ENCODE measurements around the gene PLA2G2C.

PLA2G2C gene

DNA sequence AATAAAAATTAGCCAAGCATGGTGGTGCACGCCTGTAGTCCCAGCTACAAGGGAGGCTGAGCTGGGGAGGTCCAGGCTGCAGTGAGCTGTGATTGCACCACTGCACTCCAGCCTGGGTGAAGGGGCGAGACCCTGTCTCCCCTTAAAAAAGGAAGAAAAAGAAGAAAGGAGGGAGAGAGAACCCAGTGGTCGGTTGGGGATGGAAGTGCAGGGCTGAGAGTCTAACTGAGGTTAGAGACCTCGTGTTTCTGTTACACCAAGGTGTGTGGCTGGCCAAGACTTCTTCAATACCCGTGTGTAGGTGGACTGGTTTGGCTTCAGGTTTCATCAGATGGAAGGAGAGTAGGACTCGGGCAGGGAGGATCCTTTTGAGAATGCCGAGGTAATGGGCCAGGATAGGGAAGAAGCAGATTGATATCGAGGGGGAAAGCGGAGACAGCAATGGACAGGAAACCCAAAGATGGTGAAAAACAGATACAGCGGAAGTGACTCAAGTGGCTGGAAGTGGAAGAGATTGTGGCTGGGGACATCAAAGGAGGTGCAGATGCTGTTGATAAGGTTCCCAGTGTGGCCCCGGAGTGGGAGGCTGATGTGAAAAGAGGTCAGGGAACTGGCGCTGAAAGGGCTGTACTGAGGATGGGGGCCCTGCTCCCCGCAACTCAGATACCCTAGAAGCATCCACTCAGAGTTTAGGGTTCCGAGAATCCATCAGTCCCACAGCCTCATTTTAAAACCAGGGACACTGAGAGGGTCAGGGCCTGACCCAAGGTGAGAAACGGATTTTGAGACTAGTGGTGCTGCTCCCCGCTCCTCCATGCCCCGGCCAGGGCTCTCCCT, 1.1 kb downstream of the PLA2G2C start:
- peak; percentile 22 to 35 for DNase-seq (ENCODE audit: low read depth in 1 of 2, low spot score in 1 of 2)

DNA sequence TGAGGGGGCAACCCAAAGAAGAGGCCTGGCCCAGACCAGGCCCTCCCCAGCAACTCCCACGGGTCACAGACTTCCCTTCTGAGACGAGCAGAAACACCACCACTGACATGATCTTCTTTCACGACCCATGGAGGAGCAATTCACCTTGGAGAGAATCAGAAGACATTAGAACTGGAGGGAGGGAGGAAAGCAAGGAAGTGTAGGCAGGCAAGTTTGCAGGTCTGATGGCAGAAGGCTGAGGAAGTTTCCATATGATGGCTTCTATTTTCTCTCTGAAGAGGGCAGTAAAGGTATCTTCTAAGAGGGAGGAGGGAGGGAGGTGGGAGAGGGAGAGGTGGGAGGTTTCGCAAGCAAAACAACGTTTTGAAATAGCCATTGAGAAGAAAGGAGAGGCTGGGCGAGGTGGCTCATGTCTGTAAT, 1.8 kb downstream of the PLA2G2C start:
- no peak for DNase-seq (ENCODE audit: low read depth in 1 of 2, low spot score in 1 of 2)

DNA sequence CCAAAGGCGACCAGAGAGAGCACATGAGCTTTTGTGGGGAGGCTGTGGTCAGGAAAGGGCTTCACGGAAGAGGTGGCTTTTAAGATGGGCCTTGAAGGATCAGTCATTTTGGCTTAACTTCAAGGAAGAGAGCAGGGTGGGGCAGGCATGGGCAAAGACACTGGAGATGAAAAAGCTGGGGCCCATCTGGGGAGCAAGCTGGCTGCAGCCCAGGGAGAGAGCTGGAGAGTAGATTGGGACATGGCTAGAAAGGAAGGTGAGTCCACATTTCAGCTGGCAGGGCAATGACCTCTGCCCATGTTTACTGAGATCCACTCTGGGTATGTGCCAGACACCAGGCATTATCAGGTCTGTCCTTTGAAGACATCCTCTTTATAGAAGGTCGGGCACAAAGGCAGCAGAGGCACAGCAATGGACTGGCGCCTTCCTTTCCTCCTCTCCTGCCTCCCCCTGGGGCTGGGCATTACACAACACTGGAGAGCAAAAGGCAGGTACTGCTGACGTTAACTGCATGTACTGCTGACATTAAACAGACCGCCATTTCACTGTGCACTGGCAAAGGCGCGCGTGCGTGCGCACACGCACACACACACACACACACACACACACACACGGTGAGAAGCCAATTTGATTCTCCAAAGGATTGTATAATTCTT, 2.6 kb downstream of the PLA2G2C start:
- DNase-seq (ENCODE audit: low read depth in 1 of 2, low spot score in 1 of 2), result no peak

DNA sequence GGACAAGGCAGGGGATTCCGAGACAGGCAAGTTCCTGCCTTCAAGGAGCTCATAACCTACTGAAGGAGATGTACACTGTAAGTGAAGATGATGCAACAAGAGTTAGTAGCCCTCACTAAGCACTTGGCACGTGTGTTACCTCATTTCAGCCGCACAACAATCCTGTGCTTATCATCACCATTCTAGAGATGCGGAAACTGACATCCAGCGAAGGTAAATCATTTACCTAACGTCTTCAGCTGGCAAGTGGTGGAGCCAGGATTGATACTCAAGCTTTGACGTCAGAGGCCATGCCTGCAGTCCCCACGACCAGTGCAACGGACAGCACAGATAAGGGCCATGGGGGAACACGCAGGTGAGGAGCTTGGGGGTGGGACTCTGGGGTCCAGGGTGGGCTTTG, 3.3 kb downstream of the PLA2G2C start:
- DNase-seq (ENCODE audit: low read depth in 1 of 2, low spot score in 1 of 2), result no peak

DNA sequence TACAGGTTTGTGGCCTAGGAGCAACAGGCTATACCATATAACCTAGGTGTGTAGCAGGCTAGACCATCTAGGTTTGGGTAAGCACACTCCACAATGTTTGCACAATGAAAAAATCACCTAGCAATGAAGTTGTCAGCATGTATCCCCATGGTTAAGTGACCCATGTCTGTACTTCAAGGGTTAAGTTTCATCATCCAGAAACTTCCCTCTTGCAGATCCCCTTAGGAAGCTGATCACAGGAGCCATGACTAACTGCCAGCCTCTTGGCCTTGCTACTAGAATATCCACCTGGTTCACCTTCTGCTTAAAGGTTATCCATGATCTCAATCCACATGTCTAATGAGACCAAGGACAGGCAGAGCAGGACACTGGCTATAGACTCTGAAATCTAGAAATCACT, 3.9 kb downstream of the PLA2G2C start:
- no peak for DNase-seq (ENCODE audit: low read depth in 1 of 2, low spot score in 1 of 2)

DNA sequence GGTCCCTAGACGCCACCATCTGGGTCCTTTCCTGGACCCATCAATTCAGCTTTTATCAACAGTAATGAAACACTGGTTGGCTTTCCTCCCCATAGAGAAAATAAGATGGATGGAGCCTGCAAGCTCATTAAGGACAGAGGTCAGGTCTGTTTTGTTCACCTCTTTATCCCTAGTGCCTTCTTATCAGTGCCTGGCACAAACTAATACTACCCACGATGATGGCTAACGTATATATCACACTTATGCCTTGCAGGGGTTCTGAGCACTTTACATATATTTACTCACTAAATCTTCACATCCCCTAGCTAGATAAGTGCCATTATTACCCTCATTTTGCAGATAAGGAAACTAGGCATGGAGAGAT, 5.5 kb downstream of the PLA2G2C start:
- DNase-seq (ENCODE audit: low read depth in 1 of 2, low spot score in 1 of 2), result no peak

DNA sequence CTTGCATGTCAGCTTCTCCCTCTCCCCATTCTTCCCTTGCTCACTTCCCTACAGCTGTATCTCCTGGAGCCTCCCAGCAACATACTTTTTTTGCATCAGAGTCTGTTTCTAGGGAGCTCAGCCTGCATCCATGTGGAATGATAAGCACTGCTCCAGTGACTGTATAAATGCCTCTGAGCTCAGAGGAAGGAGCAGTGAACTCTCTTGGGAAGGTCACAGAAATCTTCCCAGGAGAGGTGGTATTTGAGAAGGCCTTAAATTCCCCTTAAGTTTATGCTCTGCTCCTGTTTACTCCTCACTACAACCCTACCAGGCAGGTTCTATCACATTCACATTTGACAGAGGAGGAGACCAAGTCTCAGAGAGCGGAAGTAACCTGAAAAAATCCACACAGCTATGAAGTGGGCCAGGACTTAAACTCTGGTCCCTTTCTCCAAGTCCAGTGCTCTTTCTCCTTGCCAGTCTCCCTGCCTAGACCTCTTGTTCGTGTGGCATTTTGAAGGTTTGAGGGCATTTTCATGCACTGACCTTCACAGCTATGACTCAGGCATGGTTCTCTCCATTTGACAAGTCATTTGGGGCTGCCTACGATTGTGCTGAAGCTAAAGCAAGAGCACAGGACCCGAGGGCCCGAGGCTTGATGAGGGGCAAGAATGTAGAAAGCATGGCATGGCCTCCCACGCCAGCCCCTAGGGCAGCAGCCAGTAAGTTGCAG, 6.0 kb downstream of the PLA2G2C start:
- no peak for DNase-seq (ENCODE audit: low read depth in 1 of 2, low spot score in 1 of 2)

DNA sequence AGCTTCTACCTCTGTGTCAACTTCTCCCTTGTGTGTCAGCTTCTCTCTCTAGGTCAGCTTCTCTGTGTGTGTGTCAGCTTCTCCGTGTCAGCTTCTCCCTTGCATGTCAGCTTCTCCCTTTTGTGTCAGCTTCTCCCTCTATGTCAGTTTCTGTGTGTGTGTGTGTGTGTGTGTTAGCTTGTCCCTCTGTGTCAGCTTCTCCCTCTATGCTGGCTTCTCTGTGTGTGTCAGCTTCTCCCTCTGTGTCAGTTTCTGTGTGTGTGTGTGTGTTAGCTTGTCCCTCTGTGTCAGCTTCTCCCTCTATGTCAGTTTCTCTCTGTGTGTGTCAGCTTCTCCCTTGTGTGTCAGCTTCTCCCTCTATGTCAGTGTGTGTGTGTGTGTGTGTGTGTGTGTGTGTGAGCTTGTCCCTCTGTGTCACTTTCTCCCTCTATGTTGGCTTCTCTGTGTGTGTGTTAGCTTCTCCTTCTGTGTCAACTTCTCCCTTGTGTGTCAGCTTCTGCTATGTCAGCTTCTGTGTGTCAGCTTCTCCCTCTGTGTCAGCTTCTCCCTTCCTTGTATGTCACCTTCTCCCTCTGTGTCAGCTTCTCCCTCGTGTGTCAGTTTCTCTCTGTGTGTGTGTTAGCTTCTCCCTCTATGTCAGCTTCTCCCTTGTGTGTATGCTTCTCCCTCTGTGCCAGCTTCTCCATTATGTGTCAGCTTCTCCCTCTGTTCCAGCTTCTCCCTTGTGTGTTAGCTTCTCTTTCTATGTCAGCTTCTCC, 6.8 kb downstream of the PLA2G2C start:
- DNase-seq (ENCODE audit: low read depth in 1 of 2, low spot score in 1 of 2), result no peak

DNA sequence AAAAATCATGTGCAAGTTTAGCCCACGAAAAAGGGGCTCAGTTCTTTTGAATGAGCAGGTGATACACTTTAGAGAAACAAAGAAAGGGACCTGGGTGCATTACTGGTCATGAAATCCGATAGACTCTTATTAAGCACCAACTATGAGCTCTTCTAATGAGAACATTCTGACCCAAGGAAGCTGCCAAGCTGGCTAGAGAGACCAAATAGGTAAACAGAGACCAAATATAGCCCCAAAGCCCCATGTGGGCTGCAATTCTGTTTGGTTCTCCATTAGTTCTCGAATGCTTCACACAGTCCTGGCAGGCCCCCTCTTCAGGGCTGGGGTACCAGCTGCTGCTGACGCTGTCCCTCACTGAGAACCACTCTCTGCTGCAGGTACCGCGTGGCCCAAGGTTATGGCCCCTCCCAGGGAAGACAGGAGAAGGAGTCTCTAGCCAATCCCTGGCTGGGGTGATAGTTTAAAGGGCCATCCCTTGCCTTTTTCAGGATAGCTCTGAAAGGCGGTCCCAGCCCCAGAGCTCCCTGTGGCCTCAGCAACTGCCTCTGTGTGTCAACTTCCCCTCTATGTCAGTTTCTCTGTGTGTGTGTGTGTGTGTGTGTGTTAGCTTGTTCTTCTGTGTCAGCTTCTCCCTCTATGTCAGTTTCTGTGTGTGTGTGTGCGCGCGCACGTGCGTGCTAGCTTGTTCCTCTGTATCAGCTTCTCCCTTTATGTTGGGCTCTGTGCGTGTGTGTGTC, 7.5 kb downstream of the PLA2G2C start:
- DNase-seq (ENCODE audit: low read depth in 1 of 2, low spot score in 1 of 2), result no peak

DNA sequence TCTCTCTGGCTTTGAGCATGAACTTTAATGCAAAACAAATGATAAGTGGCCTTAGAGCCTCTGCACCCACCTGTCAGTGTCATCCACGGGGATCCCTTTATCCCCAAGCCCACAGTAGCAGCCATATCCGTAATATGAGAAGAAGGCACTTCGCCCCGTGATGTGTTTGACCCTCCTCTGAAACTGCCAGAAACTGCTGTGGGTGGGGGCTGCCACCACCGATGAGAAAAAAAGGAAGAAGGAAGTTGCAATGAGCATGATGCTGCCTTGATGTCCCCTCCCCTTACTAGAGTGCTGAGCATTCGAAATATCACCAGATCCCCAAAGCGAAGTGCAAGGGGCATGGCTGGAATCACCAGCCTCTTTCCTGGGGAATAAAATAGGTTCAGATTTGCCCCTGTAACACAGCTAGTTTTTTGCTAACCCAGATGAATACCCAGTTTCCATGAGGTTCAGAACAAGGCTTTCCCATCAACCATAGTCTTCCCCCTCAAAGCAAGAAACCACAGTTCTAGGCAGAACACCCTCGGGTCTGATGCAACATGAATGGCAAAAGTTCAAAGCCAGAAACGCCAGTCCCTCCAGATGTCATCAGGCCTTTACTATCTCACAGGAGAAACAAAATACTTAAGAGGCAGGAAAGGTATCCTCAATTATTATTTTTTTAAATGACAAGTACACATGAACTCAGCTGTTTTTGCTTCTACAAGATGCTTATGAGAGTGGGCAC, 11.2 kb downstream of the PLA2G2C start:
- no peak for DNase-seq (ENCODE audit: low read depth in 1 of 2, low spot score in 1 of 2)

DNA sequence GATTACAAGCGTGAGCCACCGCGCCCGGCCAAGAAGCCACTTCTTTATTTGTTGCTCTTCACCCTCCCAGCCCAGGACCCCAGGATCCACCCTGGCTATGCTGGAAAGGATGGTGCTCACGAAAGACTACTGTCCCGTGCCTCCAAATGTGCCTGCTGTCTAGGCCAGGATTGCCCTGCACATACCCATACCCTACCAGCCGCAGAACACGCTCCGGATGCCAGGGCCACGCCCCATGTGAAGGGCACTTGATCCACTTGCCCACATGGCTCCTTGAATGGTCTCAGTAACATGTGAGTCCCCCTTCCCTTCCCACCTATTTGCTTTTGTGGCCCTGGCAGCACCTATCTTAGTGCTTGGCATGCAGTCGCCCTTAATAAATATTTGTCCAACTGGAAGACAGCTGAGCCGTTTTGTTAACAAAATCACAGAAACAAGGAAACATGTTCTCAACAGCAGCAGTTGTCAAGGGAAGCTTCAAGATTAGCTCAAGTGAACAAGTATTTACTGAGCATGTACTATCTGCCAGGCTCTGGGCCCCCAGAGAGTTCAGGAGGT, 14.2 kb downstream of the PLA2G2C start:
- DNase-seq (ENCODE audit: low read depth in 1 of 2, low spot score in 1 of 2), result no peak

DNA sequence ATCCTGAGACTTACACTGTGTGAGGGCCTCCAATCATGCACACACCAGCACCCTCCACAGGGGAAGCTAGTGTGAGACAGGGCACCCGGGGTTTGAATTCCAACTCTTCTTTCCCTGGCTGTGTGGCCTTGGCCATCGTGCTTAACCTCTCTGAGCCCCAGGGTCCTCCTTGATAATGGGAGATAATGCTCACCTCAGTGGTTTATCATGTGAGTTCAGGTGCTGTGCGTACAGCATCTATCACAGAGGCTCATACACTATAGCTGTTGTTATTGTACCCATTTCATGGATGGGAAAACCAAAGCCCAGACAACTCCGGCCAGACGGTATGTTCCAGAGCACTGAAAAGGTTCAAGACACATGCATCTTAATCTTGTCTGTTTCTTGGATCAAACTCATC, 16.4 kb downstream of the PLA2G2C start:
- no peak for DNase-seq (ENCODE audit: low read depth in 1 of 2, low spot score in 1 of 2)

DNA sequence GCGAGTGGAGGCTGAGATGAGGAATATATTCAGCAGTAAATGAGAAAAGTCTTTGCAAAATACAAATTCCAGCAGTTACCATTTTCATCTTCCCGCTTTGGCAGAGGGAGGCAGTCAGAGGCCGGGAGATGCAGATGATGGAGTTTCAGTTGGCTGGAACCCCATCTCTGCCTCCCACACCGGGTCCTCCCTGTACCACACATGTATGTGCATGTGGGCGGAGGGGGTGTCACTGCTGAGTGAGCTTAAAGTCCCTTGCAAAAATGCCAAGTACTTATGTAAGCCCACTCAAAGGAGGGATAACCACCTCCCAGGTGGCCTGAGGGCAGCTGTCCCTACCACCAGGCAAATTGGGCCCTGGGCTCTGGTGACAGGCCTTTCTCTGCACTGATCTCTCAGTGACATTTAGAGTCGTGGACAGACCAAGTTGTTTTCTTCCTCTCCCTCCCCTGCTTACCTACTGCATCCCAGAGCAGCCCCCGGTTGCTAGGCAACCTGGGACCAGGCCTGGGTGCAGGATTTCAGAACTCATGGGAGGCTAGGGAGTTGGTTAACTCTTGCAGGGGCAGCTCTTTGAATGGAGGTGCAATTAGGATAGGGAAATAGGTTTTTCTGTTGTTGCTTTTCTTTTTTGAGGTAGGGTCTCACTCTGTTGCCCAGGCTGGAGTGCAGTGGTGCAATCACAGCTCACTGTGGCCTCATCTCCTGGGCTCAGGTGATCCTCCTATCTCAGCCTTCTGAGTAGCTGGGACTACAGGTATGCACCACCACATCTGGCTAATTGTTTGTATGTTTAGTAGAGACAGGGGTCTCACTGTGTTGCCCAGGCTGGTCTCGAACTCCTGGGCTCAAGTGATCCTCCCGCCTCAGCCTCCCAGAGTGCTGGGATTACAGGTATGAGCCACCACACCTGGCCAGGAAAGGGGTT, 17.5 kb downstream of the PLA2G2C start:
- DNase-seq (ENCODE audit: low read depth in 1 of 2, low spot score in 1 of 2), result no peak

DNA sequence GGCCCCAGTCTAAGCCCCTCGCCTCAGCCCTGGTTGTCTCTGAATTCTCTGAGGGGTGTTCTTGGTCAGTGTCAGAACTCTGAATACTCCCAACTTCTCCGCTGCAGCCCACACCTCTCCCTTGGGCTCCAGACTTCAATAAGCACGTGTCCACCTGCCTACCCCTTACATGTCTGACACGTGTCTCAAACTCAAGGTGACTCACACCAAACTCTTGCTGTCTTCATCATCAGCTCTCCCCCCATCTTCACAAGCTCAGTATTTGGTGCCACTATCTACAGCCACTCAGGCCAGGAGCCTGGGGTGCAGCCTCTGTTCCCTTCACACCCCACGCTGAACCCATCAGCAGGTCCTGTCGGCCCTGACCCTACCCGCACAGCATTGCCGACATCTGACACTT, 19.2 kb downstream of the PLA2G2C start:
- DNase-seq (ENCODE audit: low read depth in 1 of 2, low spot score in 1 of 2), result no peak

DNA sequence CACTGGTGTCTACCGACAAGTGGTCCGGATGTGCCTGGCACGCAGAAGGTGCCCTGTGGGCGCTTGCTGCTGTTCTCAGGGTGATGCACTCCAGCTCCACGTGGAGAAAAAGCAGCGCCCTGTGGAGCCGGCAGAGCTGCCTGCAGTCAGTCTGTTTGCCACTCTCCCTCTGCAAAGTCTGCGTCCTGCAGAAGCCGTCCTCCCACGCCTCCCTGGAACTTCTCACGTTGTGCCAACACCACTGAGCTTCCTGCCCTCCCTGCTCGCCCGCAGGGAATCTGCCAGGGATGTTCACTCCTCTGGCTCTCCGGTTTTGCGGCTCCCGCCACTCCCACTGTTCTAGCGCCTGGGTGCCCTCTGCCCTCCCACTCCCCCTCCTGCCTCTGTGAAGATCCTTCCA, 20.3 kb downstream of the PLA2G2C start:
- DNase-seq (ENCODE audit: low read depth in 1 of 2, low spot score in 1 of 2), result no peak

DNA sequence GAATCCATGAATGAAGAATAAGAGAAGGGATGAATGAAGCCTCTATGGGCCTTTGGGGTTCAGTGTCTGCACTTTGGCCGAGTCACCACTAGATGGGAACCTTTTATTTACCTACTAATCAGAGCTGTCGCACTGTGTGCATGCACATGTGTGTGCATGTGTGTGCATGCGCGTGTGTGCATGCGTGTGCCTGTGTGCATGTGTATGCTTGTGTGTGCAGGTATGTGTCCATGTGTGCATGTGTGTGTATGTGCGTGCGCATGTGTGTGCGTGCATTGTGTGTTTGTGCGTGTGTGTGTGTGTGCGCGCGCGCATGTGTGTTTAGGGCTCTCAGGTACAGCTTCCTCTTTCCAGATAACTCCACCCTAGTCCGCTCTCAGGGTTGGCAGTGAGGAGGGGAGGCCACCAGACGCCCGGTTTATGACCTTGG, 20.8 kb downstream of the PLA2G2C start:
- no peak for DNase-seq (ENCODE audit: low read depth in 1 of 2, low spot score in 1 of 2)

DNA sequence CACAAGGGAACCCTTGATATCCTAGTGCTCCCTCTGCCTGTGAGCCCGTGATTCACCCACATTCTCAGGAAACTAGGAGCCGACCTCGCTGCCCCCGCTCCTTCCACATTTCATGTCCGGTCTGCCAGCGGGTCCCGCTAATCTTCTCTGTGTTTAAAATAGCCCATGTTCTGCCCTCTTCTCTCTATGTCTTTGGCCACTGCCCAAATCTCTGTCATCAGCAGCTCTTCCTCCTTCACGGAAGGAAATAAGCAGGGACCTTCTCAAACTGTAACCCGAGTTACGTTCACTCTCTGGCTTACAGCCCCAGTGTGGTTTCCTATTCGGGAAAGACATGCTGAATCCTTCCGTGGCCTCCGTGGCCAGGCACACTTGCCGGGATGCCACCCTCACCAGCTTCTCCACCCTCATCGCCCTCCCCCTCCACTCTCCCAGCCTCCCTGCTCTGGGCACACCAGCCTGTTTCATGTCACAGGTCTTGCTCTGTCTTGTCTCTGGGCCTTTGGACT, 21.6 kb downstream of the PLA2G2C start:
- DNase-seq (ENCODE audit: low read depth in 1 of 2, low spot score in 1 of 2), result no peak

DNA sequence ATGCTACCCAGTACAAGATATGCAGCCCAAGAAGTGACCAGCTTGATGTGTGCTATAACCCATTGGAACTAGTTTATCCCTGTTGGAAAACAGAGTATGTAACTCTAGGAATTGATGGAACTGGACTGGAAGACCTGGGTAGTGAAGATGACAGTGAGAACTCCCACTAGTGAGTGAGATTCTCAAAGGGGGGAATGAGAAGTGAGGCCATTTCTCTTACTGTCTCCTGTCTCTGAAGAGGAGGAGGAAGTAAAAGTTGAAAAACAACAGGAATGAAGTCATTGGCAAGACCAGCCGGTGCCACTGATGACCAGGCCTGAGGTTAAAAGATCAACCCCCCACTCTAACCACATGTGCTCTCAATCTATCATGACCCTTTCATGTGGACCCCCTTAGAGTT, 26.3 kb downstream of the PLA2G2C start:
- DNase-seq (ENCODE audit: low read depth in 1 of 2, low spot score in 1 of 2), result no peak
